ENCODE data around the gene FGGY.
"Not testable (repeated sequence)": the region's sequence is repeated elsewhere in the genome, so short reads cannot be mapped to it uniquely, and the experiment has no call there.

Gene FGGY

GRCh38 chr1:59290193-59290949 lies 6.5 kb upstream of the FGGY start:
- DNase-seq = peak; percentile 58

- no peak for DNase-seq
Measured at GRCh38 chr1:59291561-59291960, 5.3 kb upstream of the FGGY start.

DNA sequence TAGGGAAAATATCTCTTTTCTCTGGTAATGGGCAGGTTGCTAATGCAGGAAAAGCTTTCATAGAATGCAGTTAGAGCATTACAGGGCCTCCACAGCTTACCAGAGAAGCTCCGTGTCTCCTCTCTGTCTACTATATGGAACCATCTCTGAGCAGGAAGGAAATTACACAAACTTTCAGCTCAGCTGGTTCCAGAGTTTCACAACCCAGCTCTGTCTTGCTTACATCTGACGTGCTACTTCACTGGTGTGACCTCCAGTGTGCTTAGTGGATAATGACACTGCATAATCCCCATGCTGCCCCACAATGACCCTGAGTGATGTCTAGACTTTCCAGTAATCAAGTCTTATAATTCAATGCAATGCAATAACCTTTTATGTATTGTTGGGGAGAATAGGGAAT lies 4.3 kb upstream of the FGGY start:
- DNase-seq = no peak

DNA sequence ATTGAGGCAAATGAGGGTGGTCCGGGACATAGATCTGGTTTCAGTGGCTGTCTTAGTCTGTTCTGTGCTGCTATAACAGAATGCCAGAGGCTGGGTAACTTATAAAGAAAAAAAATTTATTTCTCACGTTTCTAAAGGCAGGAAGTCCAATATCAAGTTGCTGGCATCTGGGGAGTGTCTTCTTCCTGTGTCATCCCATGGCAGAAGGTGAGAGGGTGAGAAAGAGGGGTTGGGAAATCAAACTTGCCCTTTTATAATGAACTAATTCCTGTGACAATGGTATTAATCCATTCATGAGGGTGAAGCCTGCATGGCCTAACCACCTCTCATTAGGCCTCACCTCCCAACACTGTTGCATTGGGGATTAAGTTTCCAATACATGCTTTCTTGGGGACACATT lies 3.7 kb upstream of the FGGY start:
- DNase-seq = no peak

DNA sequence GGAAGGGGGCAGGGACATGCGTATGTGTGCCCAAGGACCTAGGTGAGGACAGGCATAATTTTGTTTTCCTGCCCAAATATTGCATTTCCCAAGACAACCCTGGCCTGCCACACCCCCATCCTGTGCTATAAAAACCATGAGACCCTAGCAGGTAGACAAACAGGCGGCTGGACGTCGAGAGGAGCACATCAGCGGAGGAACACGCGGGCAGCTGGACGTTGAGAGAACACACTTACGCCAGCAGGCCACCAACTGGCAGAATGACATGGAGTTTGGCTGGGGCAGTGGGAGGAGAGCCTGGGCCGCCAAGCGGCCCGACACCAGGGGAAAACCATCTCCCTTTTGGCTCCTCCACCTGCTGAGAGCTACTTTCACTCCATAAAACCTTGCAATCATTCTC lies 3.0 kb upstream of the FGGY start:
- DNase-seq = no peak

GRCh38 chr1:59294423-59294822 lies 2.5 kb upstream of the FGGY start:
- no peak for DNase-seq

DNA sequence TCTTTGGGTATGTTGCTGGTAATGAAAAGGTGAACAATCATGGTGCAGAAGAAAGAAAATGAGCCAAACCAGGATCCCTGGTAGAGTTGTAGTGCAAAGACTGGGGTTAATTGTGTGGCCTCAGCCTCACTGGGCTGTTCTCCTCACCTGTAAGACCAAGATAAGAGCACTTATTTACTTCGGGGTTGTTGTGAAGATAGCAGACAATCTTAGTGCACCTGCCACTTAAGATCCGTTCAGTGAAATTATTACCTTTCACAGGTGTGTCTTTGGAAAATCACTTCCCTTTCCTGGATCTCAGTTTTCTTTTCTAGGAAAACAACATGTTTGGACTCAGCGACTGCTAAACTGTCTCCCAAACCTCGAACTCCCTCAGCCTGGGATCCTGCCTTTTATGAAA lies 1.3 kb upstream of the FGGY start:
- DNase-seq = peak; percentile 19

- no peak for DNase-seq
Measured at GRCh38 chr1:59298026-59298583, 1.2 kb downstream of the FGGY start.

- DNase-seq = no peak
Measured at GRCh38 chr1:59298710-59299346, 1.9 kb downstream of the FGGY start.

DNA sequence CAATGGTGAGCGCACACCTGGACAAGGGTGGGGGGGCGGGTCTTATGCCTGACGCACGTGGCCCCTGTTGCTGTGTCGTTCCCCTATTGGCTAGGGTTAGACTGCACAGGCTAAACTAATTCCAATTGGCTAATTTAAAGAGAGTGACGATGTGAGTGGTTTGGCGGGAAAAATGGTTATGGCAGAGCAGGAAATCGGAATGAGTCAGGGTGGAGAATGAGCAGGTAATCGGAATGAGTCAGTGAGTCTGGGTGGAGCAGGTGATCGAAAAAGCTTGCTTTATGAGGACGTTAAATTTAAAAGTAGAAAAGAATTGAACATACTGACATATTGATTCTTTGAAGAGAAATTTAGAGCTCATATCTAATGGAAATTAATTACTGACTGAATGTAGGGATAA lies 2.8 kb downstream of the FGGY start:
- not testable (repeated sequence) for DNase-seq

GRCh38 chr1:59302297-59302696 lies 5.4 kb downstream of the FGGY start:
- no peak for DNase-seq

DNA sequence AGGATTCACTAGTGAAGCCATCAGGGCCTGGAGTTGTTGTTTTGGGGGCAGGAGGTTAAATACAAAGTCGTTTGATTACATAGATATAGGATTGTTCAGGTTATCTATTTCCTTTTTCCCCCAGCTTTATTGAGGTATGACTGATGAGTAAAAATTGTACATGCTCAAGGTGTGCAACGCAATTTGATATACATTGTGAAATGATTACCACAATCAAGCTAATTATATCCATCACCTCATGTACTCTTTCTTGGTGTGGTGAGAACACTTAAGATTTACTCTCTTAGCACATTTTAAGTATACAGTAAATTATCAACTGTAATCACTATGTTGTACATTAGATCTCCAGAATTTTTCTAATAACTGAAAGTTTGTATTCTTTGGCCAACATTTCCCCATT lies 6.0 kb downstream of the FGGY start:
- no peak for DNase-seq

GRCh38 chr1:59305188-59305587 lies 8.3 kb downstream of the FGGY start:
- no peak for DNase-seq

GRCh38 chr1:59307591-59307990 lies 10.7 kb downstream of the FGGY start:
- DNase-seq = no peak

- DNase-seq = no peak
Measured at GRCh38 chr1:59308839-59309238, 11.9 kb downstream of the FGGY start.

DNA sequence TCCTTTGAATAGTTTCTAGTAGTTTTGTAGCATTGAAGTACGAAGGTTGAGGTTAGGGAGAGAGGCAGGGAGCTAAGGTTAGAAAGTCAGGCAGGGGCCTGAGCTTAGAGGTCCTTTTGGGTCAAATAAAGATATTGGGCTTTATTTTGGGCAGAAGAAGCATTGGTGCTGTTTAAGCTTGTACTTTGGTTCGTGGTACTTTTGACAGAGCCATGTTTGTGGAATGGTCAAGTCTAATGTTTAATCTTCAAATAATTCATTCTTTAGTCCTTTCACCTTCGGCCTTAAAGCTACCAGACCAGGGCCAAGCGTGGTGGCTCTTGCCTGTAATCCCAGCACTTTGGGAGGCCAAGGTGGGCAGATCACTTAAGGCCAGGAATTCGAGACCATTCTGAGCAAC lies 12.5 kb downstream of the FGGY start:
- DNase-seq = no peak

DNA sequence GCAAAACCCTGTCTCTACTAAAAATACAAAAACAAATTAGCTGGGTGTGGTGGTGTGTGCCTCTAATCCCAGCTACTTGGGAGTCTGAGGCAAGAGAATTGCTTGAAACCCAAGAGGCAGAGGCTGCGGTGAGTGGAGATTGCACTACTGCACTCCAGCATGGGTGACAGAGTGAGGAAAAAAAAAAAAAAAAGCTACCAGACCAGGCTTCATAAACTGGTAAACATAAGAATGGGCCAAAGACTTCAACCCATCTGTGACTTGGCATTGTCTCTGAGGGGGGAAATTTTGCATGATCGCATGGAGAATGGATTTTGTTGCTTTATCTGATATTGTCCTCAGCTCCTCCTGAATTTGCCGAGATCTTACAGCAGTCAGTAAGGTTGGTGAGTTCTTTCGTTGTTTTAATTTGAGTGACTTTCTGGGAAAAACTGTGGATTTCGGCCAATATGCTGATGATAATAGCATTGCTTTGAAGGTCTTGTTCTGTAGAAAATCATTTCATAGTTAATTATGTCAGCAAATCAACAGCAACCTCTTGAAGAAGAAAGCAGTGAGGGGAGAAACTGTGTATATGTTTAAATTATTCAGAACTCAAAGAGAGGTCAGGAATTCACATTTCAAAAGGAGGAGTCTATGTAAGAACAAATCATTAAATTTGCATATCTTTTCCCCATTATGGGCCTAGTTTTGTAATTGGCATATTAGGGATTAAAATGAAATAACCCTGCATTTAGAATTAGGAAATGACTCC lies 13.1 kb downstream of the FGGY start:
- no peak for DNase-seq

DNA sequence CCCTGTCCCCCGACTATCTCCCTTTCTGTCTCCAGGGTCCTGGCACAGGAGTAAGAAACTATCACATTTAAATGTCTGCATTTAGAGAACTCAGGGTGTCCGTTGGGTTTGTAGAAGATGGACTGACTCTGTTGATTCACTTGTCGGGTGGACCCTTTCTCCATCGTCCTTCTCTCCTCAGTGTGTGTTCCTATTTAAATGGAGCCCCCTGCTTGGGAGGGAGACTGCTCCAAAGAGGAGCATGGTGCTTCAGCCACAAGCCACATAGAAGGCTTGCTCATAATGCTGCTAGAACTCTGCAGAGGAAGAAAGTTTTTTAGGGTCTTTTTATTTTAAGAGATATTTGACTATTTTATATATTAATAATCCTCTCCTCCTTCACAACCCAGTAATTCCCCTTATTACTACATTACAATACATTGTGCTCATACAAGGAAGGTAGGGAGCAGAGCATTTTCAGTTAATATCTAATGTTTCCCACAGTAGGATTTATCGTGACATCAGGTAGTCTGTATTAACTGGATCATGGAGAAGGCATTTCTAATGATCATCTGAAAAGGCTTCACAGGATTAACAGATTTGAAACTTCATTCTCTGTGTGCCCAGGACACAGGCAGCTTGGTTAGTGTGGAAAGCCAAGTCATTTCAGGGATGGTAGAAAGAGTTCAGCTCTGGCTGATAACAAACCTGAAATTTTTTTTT lies 13.8 kb downstream of the FGGY start:
- no peak for DNase-seq

DNA sequence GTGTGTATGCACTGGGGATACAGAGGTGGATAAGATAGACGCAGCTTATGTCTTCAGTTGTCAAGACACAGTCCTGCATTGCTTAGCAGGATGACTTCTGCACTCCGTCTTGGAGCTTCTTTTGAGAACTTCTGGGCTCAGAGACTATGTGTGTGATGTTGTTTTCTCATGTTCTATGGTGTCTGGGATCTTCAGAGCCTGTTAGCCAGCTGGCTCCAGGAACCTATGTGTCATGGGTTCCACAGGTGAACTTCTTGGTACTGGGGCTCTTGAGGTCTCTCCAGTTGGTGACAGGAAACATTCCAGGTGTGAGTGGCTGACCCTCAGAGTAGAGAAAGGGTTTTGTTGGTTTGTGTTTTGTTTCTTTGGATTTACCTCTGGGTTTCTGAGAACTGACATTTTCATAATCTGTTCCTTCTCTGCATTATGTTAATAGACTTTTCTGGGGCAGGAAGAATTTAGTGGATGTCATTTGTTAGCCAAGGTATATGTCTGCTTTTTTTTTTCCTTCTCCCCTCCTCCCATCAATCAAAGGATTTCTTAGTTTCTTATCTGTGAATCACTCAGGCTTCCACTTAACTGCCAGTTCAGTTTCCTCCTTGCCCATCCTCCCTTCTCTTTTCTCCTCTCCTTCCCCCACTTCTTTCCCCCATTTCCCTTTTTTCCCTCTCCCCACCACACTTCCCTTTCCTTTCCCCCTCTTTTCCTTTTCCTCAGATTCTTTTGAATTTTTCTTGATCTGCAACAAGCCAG lies 18.1 kb downstream of the FGGY start:
- no peak for DNase-seq

- DNase-seq = no peak
Measured at GRCh38 chr1:59315529-59316463, 18.9 kb downstream of the FGGY start.

DNA sequence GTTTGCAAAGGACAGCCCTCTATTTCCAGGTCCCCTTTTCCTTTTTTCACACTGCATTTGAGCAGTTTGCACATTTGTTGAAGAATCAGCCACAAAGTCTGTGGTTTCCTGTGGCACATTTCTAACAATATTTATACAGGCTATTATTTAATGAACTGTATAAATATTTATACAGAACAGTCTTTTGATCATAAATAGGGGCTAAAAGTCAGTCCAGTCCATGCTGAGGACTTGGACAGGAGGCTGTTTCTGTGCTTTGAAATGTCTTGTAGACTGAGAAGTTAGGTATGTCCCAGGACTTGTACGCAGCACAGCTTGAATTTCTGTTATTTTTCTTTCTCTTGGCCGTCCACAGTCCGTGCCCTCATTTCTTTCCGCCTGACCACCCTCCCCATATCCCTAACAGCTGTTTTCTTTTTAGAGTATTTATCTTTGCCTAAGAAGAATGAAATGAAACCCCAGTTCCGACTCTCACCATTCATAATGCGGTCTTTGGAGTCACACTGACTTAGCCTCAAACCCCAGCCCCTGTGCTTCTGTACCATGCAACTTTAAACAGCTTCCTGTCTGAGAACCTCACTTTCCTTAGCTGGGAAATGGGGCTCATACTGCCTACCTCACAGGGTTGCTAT lies 19.7 kb downstream of the FGGY start:
- no peak for DNase-seq
